OCI-LY7 (cell line): ENCODE measurements around the gene NFATC1. TPM values are rescaled to one million over a fixed set of nuclear protein-coding genes. Genes with fewer than 3 reads are reported as not detected.

Experiments
- BruUV-seq: library from RNA; stranded (reverse); fragments of 400-500 nt; replicated peaks from 2 replicates; lab custom pipeline; 2021; lab: Mats Ljungman, UMichigan
- CTCF ChIA-PET: fragments of 300-600 bp; sonication (Branson Sonifier 250); formaldehyde crosslinking; loops from one replicate; lab custom pipeline; 2022; ENCODE audit warnings: antibody characterized with exemption; ENCODE audit not compliant: unreplicated experiment; lab: Charles Lee
- POLR2A ChIA-PET: fragments of 300-600 bp; sonication (Branson Sonifier 250); formaldehyde crosslinking; loops from one replicate; lab custom pipeline; 2022; ENCODE audit warnings: antibody characterized with exemption; lab: Charles Lee
- DNase-seq: peaks from one replicate; pipeline ENCODE4 v3.0.0-alpha.2; 2015; ENCODE audit warnings: low spot score
- H2AFZ ChIP-seq: fragments of 200-600 bp; sonication (generic), shearing (Covaris generic); 2 replicates; pipeline ENCODE4 v1.6.1; 2014; ENCODE audit warnings: mild to moderate bottlenecking, antibody characterized with exemption, low read length, moderate library complexity
- H3K27ac ChIP-seq: fragments of 200-600 bp; sonication (generic); 2 replicates; pipeline ENCODE4 v1.5.1; 2014; ENCODE audit warnings: mixed run types, low read depth, mild to moderate bottlenecking, moderate library complexity, low read length, inconsistent platforms; ENCODE audit not compliant: poor library complexity, severe bottlenecking
- H3K36me3 ChIP-seq: fragments of 200-600 bp; sonication (generic); 2 replicates; pipeline ENCODE4 v1.6.1; 2014; ENCODE audit warnings: mild to moderate bottlenecking, antibody characterized with exemption, low read length, moderate library complexity, mixed read lengths; ENCODE audit not compliant: insufficient read depth
- H3K4me1 ChIP-seq: fragments of 200-600 bp; sonication (generic); 2 replicates; pipeline ENCODE4 v1.5.1; 2014; ENCODE audit warnings: mild to moderate bottlenecking, low read length; ENCODE audit not compliant: insufficient read depth, poor library complexity, severe bottlenecking
- H3K4me2 ChIP-seq: fragments of 200-600 bp; sonication (generic); 2 replicates; pipeline ENCODE4 v1.6.1; 2014; ENCODE audit warnings: mild to moderate bottlenecking, low read length
- H3K4me3 ChIP-seq: fragments of 200-600 bp; sonication (generic); 2 replicates; pipeline ENCODE4 v1.5.1; 2014; ENCODE audit warnings: mild to moderate bottlenecking, low read depth, low read length; ENCODE audit not compliant: poor library complexity, severe bottlenecking
- H3K79me2 ChIP-seq: fragments of 200-600 bp; sonication (generic); 2 replicates; pipeline ENCODE4 v1.6.1; 2016; ENCODE audit warnings: low read depth, mild to moderate bottlenecking, low read length, moderate library complexity, mixed read lengths; ENCODE audit not compliant: insufficient read depth
- H3K9me2 ChIP-seq: fragments of 200-600 bp; sonication (generic); 2 replicates; pipeline ENCODE4 v1.6.1; 2016; ENCODE audit warnings: mild to moderate bottlenecking, low read length, mixed read lengths; ENCODE audit not compliant: insufficient read depth
- H3K9me3 ChIP-seq: fragments of 200-600 bp; sonication (generic); 2 replicates; pipeline ENCODE4 v1.6.1; 2014; ENCODE audit warnings: mild to moderate bottlenecking, mixed run types, low read length, mixed read lengths
- H4K20me1 ChIP-seq: fragments of 200-600 bp; sonication (generic); 2 replicates; pipeline ENCODE4 v1.6.1; 2014; ENCODE audit warnings: mild to moderate bottlenecking, antibody characterized with exemption, low read length, moderate library complexity, mixed read lengths; ENCODE audit not compliant: insufficient read depth
- CTCF ChIP-seq: fragments of 200-600 bp; sonication (generic); conservative IDR thresholded peaks from 2 replicates; pipeline ENCODE4 v1.5.1; 2014; ENCODE audit warnings: mild to moderate bottlenecking, antibody characterized with exemption, low read length, moderate library complexity, mixed read lengths
- EZH2phosphoT487 ChIP-seq: fragments of 200-600 bp; sonication (generic); IDR thresholded peaks from 2 replicates; pipeline ENCODE4 v1.6.1; 2018; ENCODE audit warnings: low read depth, borderline replicate concordance, mild to moderate bottlenecking, mixed run types, antibody characterized with exemption, low read length, moderate library complexity, mixed read lengths
- intact Hi-C: fragments of 100-400 bp; cut with micrococcal nuclease; formaldehyde crosslinking; loops from one replicate; pipeline ENCODE4 v1.10.0; 2022; ENCODE audit not compliant: unreplicated experiment
- total RNA-seq, 2 experiments: library from RNA; depleted of rRNA in 1 of 2; stranded (reverse); fragments of >200 nt in 1 of 2; shearing (Covaris generic) in 1 of 2; gene quantifications; 2 replicates each; pipeline ENCODE4 v1.2.3, GENCODE V29; 2014 to 2022

NFATC1 gene
- total RNA-seq, 2 experiments from 2014 or later, result 23.6 to 50.4 TPM

- no peaks in the 10 kb centered on the region for H4K20me1 ChIP-seq
- H3K4me1 ChIP-seq, result peaks cover 35% of the 10 kb centered on the region
- DNase-seq, result no peak
- no peaks in the 10 kb centered on the region for H3K9me2 ChIP-seq
- POLR2A ChIA-PET, result no interaction called here
- no peaks in the 10 kb centered on the region for H3K9me3 ChIP-seq
- H3K27ac ChIP-seq, result no peak overlapping the region
- TF ChIP-seq CTCF (no peak), EZH2phosphoT487 (no peak)
- intact Hi-C loops, result no loop called here
- no peak overlapping the region for H2AFZ ChIP-seq
- BruUV-seq, result no TSS peak
- no peak overlapping the region for H3K4me2 ChIP-seq
- no peak overlapping the region for H3K4me3 ChIP-seq
- peaks cover 8% of the 10 kb centered on the region; the same call in 1 of the 2 replicates for H3K79me2 ChIP-seq
- CTCF ChIA-PET, result no interaction called here
- H3K36me3 ChIP-seq, result peaks cover 32% of the 10 kb centered on the region
Measured at GRCh38 chr18:79438089-79438897, 42.6 kb downstream of the NFATC1 start.

- intact Hi-C loops, result no loop called here
- POLR2A ChIA-PET, result no interaction called here
- DNase-seq, result no peak
Measured at GRCh38 chr18:79438898-79439627, 43.3 kb downstream of the NFATC1 start.

More at GRCh38 chr18:79438898-79439627, 43.3 kb downstream of the NFATC1 start:
- no TSS peak for BruUV-seq
- Histone ChIP-seq H3K4me1 (peaks cover 32% of the 10 kb centered on the region), H3K4me2 (no peak overlapping the region), H3K4me3 (no peak overlapping the region), H4K20me1 (no peaks in the 10 kb centered on the region), H3K79me2 (peaks cover 8% of the 10 kb centered on the region; the same call in 1 of the 2 replicates), H3K27ac (no peak overlapping the region), H3K9me2 (no peaks in the 10 kb centered on the region), H2AFZ (no peak overlapping the region), H3K9me3 (no peaks in the 10 kb centered on the region), H3K36me3 (peaks cover 25% of the 10 kb centered on the region; the same call in 1 of the 2 replicates)
- no peak for TF ChIP-seq EZH2phosphoT487
- no peak for TF ChIP-seq CTCF
- CTCF ChIA-PET, result no interaction called here
